Natural killer cell (primary cell): Measurements from ENCODE around the gene DDX24. TPM values are rescaled to one million over a fixed set of nuclear protein-coding genes. Genes with fewer than 3 reads are reported as not detected.
A peak's percentile ranks its signal among the peaks of the same experiment; 100 is the strongest.

ENCODE experiments used
- ATAC-seq, 3 donors: fragments of 150-1000 bp in 2 of 3; fragments of 200-7000 bp in 1 of 3; cut with Tn5 transposase; 1 replicate in 1 of 3; 2 replicates in 2 of 3; pipeline ENCODE4 v1.10.0; 2021; ENCODE audit warnings: mild to moderate bottlenecking in 2 of 3, moderate library complexity in 2 of 3
- DNase-seq, 2 donors: peaks; one replicate each; pipeline versions ENCODE4 v3.0.0 to v3.0.0-alpha.2; 2013 to 2021; ENCODE audit warnings: mixed read lengths in 1 of 2
- H3K27ac ChIP-seq: one replicate; pipeline ENCODE4 v1.5.1; 2013; ENCODE audit warnings: mild to moderate bottlenecking, low read length
- H3K27me3 ChIP-seq: one replicate; pipeline ENCODE4 v1.6.1; 2013; ENCODE audit warnings: low read length; ENCODE audit not compliant: control insufficient read depth, insufficient read depth
- H3K36me3 ChIP-seq: one replicate; pipeline ENCODE4 v1.6.1; 2013; ENCODE audit warnings: low read length; ENCODE audit not compliant: control insufficient read depth, insufficient read depth
- H3K4me1 ChIP-seq: one replicate; pipeline ENCODE4 v1.6.1; 2013; ENCODE audit warnings: low read length; ENCODE audit not compliant: control insufficient read depth, insufficient read depth
- H3K4me3 ChIP-seq: one replicate; pipeline ENCODE4 v1.5.1; 2013; ENCODE audit warnings: low read length
- H3K9me3 ChIP-seq: one replicate; pipeline ENCODE4 v1.6.1; 2013; ENCODE audit warnings: low read length; ENCODE audit not compliant: control insufficient read depth, insufficient read depth
- H3K27ac Mint-ChIP-seq, 2 donors: one replicate each; pipeline ENCODE4 v1.8.0; 2022; ENCODE audit warnings: mild to moderate bottlenecking in 2 of 2, mixed read lengths in 2 of 2, moderate library complexity in 1 of 2
- H3K27me3 Mint-ChIP-seq, 2 donors: one replicate each; pipeline ENCODE4 v1.8.0; 2022; ENCODE audit warnings: low read depth in 2 of 2, mixed read lengths in 2 of 2
- H3K36me3 Mint-ChIP-seq: one replicate; pipeline ENCODE4 v1.8.0; 2022; ENCODE audit warnings: mixed read lengths
- H3K4me1 Mint-ChIP-seq, 2 donors: one replicate each; pipeline ENCODE4 v1.8.0; 2022; ENCODE audit warnings: mixed read lengths in 2 of 2
- H3K4me3 Mint-ChIP-seq: one replicate; pipeline ENCODE4 v1.8.0; 2022; ENCODE audit warnings: mild to moderate bottlenecking, moderate library complexity, mixed read lengths
- H3K9me3 Mint-ChIP-seq, 2 donors: one replicate each; pipeline ENCODE4 v1.8.0; 2022; ENCODE audit warnings: mixed read lengths in 2 of 2
- CTCF ChIP-seq: fragments of 200-600 bp; IDR thresholded peaks from one replicate; pipeline ENCODE4 v1.8.0; 2022; ENCODE audit warnings: antibody characterized with exemption
- WGBS: methylation state at CpG from one replicate; pipeline ENCODE4 v1.1.7; 2013; ENCODE audit warnings: missing lambda C conversion rate; ENCODE audit not compliant: insufficient coverage; 5-methylcytosine and 5-hydroxymethylcytosine counted together
- intact Hi-C: fragments of 100-400 bp; cut with micrococcal nuclease; formaldehyde crosslinking; loops from one replicate; pipeline ENCODE4 v1.14.2; 2022
- total RNA-seq, 4 donors: library from RNA; stranded (reverse); fragments of 120-200 nt in 1 of 4; gene quantifications; one replicate each; pipeline versions ENCODE4 v1.2.3 to v1.2.4, GENCODE V29; 2013 to 2022

DDX24 gene
- total RNA-seq, 3 donors from 2014 or later (not counting 1 experiment from before 2014, with no cell fraction given) = 250 to 357 (median 296) TPM

- Histone ChIP-seq H3K4me3 (no peak overlapping the region), H3K9me3 (no peaks in the 10 kb centered on the region), H3K4me1 (no peaks in the 10 kb centered on the region), H3K36me3 (peaks cover 19% of the 10 kb centered on the region), H3K27ac (no peak overlapping the region), H3K27me3 (no peaks in the 10 kb centered on the region)
- no peak overlapping the region for H3K4me3 Mint-ChIP-seq
- H3K36me3 Mint-ChIP-seq = peaks cover 13% of the 10 kb centered on the region
- ATAC-seq (peak in 1 of 3 donors; percentile 9), DNase-seq (no peak)
- H3K9me3 Mint-ChIP-seq = no peaks in the 10 kb centered on the region
- no peaks in the 10 kb centered on the region for H3K27me3 Mint-ChIP-seq
- intact Hi-C loops = no loop called here
- H3K27ac Mint-ChIP-seq = peak overlapping the region in 1 of 2 donors; percentile 47
- WGBS = 95% methylated on average over 10 of the region's 13 CpGs
- H3K4me1 Mint-ChIP-seq = no peaks in the 10 kb centered on the region
- TF ChIP-seq CTCF = no peak
Measured at GRCh38 chr14:94043111-94043755, 37.8 kb downstream of the DDX24 start.

GRCh38 chr14:94042433-94043091, 38.4 kb downstream of the DDX24 start:
- Mint-ChIP-seq H3K4me1 (no peaks in the 10 kb centered on the region), H3K36me3 (peaks cover 9% of the 10 kb centered on the region), H3K27ac (no peak overlapping the region), H3K4me3 (no peak overlapping the region), H3K27me3 (no peaks in the 10 kb centered on the region), H3K9me3 (no peaks in the 10 kb centered on the region)
- Histone ChIP-seq H3K36me3 (peaks cover 12% of the 10 kb centered on the region), H3K9me3 (no peaks in the 10 kb centered on the region), H3K4me3 (no peak overlapping the region), H3K27ac (no peak overlapping the region), H3K27me3 (no peaks in the 10 kb centered on the region), H3K4me1 (no peaks in the 10 kb centered on the region)
- intact Hi-C loops = no loop called here
- DNase-seq (no peak), ATAC-seq (peak in 1 of 3 donors; percentile 1)
- 90% methylated on average over 12 of the region's 12 CpGs for WGBS
- TF ChIP-seq CTCF = no peak

- Mint-ChIP-seq H3K36me3 (peaks cover 9% of the 10 kb centered on the region), H3K27me3 (peaks cover 1 to 2% of the 10 kb centered on the region in 2 donors), H3K4me3 (no peak overlapping the region), H3K27ac (no peak overlapping the region), H3K4me1 (peaks cover 2% of the 10 kb centered on the region in 2 donors), H3K9me3 (no peaks in the 10 kb centered on the region)
- DNase-seq (no peak), ATAC-seq (no peak)
- whole genome bisulfite sequencing = 91% methylated on average over 18 of the region's 18 CpGs
- Histone ChIP-seq H3K27me3 (no peaks in the 10 kb centered on the region), H3K36me3 (peaks cover 8% of the 10 kb centered on the region), H3K4me3 (no peak overlapping the region), H3K4me1 (no peaks in the 10 kb centered on the region), H3K9me3 (no peaks in the 10 kb centered on the region), H3K27ac (no peak overlapping the region)
- intact Hi-C loops = no loop called here
- TF ChIP-seq CTCF = no peak
Measured at GRCh38 chr14:94041551-94042346, 39.3 kb downstream of the DDX24 start.
